GM19468 (cell line): Measurements from ENCODE around the gene RTN4R.
"Not testable (repeated sequence)": the region's sequence is repeated elsewhere in the genome, so short reads cannot be mapped to it uniquely, and the experiment has no call there.

Experiments
- ATAC-seq: cut with Tn5 transposase; IDR thresholded peaks from one replicate; pipeline ENCODE4 v1.9.1; 2021; ENCODE audit warnings: mild to moderate bottlenecking, moderate library complexity, moderate number of reproducible peaks; ENCODE audit not compliant: unreplicated experiment; ENCODE audit errors: extremely low read depth

The RTN4R gene

DNA sequence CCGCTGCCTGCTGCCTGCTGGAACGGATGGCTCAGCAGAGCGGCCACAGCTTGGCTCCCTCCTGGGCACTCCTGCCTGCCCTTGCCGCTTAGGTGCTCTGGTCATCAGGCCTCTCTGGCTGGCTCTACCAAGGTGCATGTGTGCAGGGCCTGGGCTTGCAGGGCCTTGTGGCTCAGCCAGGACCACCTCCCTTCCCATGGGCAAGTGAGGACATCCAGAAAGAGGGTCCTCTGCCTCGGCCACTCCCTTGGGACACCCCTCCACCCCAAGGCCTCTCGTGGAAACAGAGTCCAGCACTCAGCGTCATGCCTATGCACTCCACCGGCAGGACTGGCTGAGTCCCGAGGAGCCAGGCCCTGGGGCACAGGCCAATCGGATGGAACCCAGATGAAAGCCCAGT, 6.3 kb upstream of the RTN4R start:
- ATAC-seq: not testable (repeated sequence)

DNA sequence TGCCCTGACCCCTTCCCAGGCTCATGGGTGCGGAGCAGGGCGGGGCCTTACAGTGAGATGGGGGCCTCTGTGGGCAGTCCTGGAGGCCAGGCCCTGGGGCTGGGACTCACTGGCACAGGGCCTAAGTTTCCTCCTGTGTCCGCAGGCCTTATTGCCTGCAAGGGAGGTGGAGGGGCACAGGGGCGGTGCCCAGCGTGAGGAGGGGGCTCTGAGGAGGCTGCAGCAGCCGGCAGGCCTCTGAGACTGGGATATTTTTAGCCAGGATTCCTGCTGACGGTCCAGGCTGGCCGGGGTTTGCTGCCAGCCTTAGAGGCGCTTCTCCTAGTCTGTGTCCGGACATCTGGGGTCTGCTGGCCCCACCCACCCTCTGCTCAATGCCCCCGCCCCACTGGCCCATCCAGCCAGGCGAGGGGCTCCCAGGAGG, 5.7 kb upstream of the RTN4R start:
- no peak for ATAC-seq

DNA sequence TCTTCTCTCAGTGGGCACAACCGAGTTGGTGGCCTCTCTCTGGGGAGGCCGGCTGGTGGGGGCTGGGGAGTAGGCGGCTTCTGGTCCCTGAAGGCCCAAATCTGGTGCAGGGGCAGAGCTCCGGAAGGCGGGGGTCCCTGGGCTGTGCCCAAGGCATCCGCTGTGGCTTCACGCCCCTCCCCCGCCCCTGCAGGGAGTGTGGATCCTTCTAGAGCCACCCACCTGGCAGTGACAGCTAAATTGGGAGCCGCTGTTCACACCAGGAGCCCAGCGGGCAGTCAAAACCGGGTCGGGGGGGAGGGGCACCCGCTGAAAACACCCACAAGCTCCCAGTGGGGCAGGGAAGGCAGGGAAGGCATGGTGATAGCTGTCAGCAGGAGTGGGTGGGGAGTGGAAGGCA, 4.6 kb upstream of the RTN4R start:
- ATAC-seq: no peak

DNA sequence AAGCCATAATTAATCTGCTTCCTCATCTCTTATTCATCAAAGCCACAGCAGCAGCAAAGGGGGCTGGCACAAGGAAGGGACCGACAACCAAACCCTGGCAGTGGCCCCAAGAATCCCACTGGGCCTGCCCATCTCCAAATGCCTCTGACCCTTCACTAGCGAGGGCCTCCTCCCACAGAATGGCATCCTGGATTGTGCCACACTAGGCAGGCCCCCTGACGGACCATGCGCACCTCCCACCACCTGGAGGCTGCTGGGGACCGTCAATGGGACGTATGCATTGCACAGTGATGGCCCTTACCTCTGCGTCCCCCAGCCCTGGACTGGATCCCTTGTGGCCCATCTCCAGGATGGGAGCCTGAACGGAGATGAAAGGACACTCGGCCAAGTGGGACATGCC, 4.1 kb upstream of the RTN4R start:
- ATAC-seq: no peak

DNA sequence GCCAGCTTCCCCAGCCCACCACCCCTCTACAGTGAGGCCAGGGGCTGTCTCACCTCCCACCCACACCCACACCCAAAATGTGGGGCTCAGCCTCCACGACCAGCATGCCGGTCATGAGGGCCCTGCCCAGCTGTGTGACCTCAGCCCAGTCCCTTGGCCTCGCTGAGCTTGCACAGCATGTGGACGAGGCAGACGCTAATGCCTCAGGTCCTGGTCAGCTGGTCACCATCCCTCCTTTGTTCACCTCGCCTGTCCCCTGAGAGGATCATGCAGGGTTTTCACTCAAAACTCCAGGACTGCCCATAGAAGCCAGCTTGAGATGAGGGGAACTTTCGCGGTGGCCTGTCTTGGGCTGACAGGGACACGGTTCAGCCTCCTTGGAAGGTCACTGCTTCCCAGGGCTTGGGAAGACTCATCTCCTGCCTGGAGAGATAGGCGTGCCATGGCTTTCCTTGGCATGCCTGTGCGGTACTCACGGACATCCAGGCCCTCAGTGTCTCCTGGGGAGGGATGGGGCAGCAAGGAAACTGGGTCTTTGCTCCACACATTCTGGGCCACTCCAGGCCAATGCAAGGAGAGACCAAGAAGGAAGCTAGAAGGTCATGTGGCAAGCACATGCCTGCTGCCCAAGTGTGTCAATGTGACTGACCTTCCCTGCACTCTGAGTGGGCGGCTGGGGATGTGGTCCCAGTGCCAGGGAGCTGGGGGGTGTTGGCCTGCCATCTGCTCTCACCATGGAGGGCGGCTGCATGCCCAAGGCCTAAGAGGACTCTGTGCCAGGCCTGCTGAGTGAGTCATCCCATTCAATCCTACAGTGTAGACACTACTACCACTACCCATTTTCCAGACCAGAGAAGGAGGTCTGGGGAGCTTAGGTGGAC, 3.2 kb upstream of the RTN4R start:
- ATAC-seq: no peak

DNA sequence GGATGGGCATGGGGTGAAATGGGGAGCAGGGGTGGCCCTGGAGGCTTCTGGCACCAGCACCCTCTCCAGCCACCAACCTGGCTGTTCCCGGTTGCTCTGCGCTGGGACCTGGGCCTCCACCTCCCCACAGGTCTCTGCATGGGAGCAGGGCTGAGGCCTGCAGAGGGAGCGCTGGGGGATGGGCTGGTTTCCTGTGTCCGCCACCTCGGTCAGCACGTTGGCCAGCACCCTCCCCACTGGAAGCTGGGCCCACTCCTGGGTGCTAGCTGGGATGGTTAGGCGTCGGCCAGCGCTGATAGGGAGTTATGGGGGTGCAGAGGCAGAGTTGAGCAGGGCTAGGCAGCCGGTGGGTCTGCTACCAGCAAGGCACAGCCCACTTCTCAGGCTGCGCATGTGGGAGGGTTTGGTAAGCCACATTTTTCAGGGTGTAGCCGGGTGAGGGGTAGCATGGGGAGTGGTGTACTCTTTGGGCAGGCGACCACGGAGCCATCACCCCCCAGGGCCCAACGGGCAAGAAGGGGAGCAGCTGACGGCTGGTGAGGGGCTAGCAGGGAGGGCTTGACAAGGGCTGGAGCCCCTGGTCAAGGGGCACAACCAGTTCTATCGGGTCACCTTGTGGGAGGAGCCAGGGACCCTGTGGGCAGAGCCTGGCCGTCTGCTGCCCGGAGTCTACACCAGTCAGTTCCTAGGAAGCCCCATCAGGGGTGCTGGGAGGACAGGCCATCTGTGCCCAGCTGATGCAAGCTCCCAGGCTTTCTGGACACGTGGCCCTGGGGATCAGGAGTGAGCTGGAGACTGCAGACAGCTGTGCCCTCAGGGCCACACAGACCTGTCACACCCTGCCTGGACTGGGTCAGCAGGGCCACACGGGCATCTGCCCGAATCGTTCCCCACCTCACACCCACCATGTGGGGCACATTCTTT, 2.3 kb upstream of the RTN4R start:
- ATAC-seq: not testable (repeated sequence)

DNA sequence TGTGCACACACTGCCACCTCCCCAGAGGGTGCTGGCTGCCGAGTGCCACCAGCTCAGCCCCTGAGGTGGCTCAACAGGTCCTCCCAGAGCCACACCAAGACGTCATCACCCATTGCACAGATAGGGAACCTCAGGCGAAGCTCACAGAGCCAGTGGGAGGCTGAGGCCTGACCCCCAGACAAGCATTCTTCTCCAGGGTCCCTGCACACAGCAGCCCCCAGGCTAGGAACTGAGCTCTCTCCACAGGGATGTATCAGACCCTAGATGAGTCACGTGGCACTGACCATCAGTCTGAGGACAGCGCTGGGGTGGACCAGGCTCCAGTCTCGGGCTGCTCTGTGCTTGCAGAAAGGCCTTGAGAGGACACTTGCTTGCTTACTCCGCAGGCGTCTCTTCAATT, 1.6 kb upstream of the RTN4R start:
- ATAC-seq: not testable (repeated sequence)

DNA sequence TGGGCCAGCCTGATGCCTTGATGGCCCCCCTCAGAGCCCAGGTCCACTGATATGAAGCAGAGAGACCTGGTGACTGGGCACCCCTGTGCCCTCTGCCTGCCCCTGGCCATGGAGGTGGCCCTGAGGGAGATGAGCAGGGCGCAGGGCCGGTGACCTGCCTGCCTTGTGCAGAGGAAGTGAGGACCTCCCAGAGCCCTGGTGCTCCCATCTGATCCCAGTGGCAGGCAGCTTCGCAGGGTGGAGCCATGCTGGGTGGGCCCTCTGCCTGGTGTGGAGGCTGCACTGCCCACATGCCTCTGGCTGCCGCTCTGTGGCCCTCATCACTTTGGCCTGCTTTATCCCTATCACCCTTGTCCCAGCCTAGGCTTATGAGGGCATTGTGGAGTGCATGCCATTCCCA, 1.1 kb upstream of the RTN4R start:
- not testable (repeated sequence) for ATAC-seq

DNA sequence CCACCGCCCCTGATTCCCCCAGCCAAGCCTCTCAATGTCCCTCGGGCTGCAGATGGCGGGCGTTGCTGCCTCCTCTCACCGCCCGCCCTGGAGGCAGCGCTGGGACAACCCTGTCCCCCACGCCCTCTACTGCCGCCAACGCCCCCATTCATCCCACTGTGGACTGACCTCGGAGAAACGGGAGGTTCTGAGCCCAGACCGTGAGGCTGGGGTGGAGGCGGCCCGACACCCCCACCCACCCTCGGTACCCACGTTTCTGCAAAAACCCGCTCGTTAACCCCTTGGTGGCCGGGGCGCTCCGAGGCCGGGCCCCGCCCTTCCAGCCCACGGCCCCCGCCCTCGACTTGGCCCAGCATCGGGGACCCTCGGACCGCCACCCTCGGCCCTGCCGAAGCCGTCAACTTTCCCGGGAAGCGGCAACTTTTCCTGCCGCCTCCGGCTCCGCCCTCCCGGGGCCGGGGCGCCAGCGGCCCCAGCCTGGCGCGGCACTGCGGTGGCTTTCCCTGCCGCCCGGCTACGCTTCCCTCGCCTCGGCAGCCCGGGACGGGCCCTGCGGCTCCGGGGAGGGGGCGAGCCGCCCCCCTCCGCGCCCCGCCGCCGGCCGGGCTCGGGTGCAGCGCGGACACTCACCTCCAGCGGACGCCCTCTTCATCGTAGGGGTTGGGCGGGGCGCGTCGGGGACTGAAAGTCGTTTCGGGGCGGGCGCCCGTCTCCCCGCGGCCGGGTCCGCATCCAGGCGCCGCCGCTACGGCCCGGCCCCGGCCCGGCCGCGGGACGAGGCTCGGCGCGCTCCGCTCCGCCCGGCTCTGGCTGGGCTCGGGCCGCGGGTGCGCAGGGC, 458 bp downstream of the RTN4R start:
- no peak for ATAC-seq

DNA sequence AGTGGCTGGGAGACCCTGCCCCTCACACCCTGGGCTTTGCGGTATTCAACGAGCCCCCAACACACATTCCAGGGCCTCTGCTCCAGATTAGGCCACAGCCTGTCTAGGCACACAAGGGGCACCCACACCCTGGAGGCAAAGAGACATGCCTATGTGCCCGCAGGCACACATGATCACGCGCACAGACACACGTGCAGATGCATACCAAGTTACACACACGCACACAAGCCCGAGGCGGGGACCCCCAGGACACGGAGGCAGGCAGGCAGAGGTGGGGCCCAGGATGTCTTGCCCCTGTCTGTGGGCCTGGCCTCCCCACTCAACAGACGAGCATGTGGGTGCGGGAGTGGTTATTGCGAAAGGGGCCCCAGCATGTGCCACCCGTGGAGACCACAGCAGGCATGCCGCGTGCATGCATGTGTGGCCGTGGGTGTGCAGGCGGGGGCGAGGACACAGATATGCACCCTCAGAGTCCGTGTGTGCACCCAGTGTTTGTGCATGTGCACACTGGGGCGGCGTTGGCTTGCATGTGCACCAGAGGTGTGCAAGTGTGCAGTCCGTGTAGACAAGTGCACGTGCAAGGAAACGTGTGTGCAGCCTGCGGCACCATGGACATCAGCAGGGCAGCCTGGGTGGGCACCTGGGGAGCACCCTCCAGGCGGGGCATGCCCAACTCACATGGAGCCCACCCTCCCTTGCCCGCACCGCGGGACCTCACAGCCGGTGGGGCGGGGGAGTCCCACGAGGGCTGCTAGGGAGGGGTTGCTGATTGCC, 1.3 kb downstream of the RTN4R start:
- ATAC-seq: not testable (repeated sequence)

DNA sequence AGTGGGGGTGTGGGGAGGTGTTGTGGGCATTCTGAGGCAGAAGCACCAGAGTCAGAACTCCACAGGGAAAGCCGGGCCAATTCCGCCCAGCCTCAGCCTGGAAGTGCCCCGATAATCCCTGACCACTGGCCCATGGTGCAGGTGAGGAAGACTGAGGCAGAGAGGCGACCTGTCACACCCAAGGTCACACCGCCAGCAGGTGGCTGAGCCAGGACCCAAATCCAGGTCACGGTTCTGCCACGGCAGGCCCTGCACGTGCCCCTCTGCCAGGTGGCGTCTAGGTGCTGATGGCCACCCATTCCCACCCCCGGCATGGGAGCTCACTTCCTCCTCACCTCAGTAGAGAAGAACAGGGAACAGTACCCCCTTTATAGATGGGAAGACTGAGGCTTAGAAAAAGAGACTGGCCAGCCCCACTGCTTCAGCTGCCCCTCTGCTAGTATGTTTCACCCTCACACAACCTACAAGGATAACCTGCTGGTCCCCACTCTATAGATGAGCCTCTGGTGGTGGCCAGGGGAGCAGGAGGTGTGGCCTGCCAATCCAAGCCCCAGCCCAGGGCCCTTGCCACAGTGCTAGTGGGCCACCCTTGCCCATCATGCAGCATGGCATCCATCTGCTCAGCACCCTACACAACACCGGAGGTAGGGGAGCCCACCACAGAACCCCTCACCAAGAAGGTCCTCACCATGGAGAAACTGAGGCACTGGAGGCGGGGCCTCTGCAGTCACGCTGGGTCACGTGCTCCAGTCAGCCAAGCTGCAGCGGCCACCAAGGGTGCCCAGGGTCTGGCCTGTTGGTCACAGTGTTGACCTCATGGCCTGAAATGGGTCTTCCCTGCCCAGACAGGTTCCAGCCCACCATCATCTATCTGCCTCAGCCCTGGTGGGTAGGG, 2.1 kb downstream of the RTN4R start:
- ATAC-seq: not testable (repeated sequence)

DNA sequence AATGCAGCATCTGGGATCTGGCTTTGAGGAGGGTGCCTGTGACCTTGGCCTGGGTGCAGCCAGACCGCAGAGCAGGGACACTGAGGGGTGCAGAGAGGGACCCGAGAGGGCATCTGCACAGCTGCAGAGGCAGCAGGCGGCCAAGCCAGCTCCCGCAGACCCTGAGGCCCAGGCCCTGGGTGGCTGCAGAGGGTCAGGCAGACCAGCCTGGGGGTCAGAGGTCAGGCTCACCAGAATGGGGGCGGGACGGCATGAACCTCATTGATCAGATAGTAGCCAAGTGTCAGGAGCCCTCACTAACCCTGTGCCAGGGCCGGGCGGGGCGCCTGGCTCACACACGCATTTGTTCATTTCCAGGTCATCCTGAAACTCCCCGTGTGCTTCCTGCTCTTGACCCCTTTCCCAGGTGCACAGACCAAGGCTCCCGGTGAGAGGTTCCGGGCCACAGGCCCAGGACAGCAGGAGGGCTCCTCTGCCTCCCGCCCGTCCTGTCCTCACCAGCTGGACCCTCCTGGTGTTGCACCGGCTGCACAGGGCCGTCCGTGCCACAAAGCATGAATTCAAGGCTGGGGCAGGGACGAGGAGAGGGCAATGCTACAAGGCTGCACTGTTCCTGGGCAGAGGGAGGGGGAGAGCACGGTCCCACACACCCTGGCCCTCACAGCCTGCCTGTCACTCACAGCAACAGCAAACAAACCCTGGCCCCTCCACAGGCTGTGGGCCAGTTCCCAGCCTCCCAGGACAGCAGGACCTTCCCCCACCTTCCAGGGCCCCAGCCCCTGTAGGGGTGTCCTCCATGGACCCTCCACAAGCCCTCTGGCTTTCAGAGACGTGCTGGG, 3.3 kb downstream of the RTN4R start:
- ATAC-seq: no peak

DNA sequence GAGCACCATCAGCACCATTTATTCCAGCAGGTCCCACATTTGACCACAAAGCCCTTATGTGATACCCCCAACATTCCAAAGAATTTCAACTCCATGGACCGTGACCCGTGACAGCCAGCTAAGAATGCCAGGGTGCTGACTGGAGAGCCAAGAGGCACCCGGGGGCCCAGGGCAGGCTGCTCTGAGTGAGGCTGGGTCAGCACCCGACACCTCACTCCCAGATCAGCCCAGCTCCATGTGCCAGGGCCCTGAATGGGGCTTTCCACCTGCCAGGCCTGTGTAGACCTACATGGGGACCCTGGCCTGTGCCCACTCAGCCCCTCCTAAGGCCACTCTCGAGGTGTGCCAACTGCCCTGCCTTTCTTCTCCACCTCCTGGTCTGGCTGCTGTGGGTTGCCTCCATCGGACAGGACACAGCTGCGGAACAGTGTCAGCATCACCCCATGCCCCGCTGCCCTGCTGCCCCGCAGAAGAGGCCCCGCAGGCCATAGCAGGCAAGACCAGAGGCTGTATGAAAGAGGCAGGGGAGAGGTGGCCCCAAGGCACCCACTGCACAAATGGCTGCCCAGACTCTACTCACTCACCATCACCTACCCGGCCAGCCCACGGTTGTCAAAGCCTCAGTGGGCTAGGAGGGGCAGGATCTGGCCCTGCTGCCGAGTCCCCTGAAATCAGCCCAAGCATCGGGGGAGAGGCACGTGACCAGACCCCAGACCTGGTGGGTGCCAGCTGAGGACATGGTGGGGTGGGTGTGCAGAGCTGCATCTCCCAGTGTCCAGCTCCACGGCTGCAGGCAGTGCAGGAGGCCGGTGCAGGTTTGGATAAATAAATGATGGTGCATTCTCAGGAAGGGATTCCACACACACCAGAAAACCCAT, 4.5 kb downstream of the RTN4R start:
- ATAC-seq: not testable (repeated sequence)

DNA sequence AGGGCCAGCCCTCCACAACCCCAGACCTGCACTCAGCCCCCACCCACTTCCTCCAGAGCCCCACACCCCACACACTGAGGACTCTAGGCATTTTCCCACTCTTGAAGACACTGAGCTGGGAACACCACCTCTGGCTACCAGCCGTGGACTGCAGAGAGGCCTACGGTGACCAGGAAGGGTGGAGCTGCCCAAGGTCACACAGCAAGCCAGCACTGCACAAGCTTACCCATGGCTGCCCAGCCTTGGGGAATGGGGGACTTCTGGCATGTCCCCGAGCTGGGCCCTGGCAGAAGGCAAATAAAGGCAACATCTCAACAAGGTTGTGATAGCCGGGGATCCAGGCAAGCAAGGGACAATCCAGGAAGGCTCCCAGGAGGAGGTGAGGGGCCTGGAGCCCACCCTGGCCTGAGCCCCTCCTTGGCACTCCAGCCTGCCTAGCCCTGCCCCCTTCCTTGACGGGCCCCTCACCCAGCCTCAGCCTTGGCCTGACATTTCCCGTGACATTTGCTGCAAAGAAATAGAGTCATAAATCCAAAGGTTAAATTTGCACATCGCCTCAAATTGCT, 5.5 kb downstream of the RTN4R start:
- ATAC-seq: no peak

DNA sequence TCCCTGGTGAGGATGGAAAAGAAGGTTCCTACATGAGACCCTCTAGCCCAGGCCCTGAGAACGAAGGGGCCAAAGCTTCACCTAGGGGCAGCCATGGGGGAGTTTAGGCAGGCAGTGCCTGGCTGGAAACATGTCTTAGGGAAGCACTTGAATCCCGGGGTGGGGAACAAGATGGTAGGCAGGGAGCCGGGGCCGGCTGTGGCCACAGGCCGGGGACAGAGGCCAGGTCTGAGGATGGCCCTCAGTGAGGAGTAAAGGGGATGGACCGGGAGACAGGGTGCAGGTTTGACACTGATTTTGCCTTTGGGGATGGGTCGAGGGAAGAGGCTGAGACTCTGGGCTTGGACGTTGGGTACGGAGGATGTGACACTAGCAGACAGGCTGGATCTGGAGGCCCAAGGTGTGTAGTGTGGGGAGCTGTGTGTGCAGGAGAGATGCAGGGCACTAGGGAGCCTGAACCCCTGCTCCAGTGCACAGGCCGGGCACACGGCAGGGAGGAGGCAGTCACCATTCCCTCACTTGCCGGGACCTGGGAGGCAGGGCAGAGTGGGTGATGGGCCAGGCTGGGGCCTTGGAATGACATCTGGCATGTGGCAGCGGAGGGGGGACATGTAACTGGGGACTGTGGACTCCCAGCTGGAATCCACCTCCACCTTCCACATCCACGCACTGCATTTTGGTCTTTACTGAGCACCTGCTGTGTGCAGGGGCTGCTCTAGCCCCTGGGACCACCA, 6.1 kb downstream of the RTN4R start:
- ATAC-seq: no peak
